ENCODE data around the gene DERA. TPM values are rescaled to one million over a fixed set of nuclear protein-coding genes. Genes with fewer than 3 reads are reported as not detected.

The DERA gene
- total and polyA plus RNA-seq, 2 of the 13 experiments (the other 11 are each of a cell fraction or from before 2014, with no cell fraction given): 24.0 to 51.3 TPM

DNA sequence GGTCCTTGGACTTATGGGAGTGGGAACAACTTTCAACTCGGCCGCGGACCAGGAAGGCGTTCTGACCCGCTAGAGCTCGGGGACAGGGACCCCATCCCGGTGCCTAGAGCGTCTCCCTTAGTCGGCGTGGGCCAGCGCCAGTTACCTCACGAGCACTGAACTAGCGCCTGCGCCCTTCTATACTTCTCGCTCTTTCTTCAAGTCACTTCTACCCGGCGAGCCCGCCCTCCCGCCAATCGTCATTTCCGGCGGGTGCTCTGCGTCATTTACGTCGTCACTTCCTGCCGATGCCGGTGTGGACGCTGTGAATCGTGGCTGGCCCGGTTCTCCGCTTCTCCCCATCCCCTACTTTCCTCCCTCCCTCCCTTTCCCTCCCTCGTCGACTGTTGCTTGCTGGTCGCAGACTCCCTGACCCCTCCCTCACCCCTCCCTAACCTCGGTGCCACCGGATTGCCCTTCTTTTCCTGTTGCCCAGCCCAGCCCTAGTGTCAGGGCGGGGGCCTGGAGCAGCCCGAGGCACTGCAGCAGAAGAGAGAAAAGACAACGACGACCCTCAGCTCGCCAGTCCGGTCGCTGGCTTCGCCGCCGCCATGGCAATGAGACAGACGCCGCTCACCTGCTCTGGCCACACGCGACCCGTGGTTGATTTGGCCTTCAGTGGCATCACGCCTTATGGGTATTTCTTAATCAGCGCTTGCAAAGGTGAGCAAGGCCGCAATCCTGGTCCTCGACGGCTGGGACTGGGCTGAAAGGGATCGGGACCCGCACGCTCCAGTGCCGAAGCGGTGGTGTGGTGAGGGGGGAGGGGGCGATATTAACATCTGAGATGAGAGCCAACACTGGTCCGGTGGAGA lies 28.8 kb upstream of the DERA start, which contains the start of gene STRAP (continued):
- TF ChIP-seq, protein P1, sequence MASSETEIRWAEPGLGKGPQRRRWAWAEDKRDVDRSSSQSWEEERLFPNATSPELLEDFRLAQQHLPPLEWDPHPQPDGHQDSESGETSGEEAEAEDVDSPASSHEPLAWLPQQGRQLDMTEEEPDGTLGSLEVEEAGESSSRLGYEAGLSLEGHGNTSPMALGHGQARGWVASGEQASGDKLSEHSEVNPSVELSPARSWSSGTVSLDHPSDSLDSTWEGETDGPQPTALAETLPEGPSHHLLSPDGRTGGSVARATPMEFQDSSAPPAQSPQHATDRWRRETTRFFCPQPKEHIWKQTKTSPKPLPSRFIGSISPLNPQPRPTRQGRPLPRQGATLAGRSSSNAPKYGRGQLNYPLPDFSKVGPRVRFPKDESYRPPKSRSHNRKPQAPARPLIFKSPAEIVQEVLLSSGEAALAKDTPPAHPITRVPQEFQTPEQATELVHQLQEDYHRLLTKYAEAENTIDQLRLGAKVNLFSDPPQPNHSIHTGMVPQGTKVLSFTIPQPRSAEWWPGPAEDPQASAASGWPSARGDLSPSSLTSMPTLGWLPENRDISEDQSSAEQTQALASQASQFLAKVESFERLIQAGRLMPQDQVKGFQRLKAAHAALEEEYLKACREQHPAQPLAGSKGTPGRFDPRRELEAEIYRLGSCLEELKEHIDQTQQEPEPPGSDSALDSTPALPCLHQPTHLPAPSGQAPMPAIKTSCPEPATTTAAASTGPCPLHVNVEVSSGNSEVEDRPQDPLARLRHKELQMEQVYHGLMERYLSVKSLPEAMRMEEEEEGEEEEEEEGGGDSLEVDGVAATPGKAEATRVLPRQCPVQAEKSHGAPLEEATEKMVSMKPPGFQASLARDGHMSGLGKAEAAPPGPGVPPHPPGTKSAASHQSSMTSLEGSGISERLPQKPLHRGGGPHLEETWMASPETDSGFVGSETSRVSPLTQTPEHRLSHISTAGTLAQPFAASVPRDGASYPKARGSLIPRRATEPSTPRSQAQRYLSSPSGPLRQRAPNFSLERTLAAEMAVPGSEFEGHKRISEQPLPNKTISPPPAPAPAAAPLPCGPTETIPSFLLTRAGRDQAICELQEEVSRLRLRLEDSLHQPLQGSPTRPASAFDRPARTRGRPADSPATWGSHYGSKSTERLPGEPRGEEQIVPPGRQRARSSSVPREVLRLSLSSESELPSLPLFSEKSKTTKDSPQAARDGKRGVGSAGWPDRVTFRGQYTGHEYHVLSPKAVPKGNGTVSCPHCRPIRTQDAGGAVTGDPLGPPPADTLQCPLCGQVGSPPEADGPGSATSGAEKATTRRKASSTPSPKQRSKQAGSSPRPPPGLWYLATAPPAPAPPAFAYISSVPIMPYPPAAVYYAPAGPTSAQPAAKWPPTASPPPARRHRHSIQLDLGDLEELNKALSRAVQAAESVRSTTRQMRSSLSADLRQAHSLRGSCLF (CRISPR knock-in tag; IDR thresholded peaks at IDR 0.05; ENCODE audit: borderline replicate concordance): 0 out of 2 replicates have a peak, but pooled peaks have one; percentile 52
- TF ChIP-seq ZBED4 (CRISPR knock-in tag; IDR thresholded peaks at IDR 0.05; ENCODE audit: borderline replicate concordance) (peak; percentile 69; the same call in 1 of the 2 replicates), ZNF296 (CRISPR knock-in tag; conservative IDR thresholded peaks at IDR 0.05) (peak; percentile 59; the same call in 1 of the 2 replicates), NPAS2 (CRISPR knock-in tag; IDR thresholded peaks at IDR 0.05; ENCODE audit: borderline replicate concordance) (0 out of 2 replicates have a peak, but pooled peaks have one; percentile 39), SNAPC2 (CRISPR knock-in tag; IDR thresholded peaks at IDR 0.05) (no peak), CREB3 (CRISPR knock-in tag; IDR thresholded peaks at IDR 0.05) (no peak), CEBPB (IDR thresholded peaks at IDR 0.05; ENCODE audit: borderline replicate concordance, low read depth, low read length) (peak; percentile 59; the same call in 1 of the 2 replicates), ARNT (IDR thresholded peaks at IDR 0.05) (no peak), ZNF432 (CRISPR knock-in tag; IDR thresholded peaks at IDR 0.05; ENCODE audit: borderline replicate concordance) (no peak), ZNF33B (CRISPR knock-in tag; IDR thresholded peaks at IDR 0.05) (no peak), AKAP8 (CRISPR knock-in tag; IDR thresholded peaks at IDR 0.05) (no peak), NFKBIZ (CRISPR knock-in tag; IDR thresholded peaks at IDR 0.05) (no peak; the same call in 1 of the 2 replicates), GLMP (CRISPR knock-in tag; IDR thresholded peaks at IDR 0.05; ENCODE audit: borderline replicate concordance) (no peak)
- TF ChIP-seq, protein P2, sequence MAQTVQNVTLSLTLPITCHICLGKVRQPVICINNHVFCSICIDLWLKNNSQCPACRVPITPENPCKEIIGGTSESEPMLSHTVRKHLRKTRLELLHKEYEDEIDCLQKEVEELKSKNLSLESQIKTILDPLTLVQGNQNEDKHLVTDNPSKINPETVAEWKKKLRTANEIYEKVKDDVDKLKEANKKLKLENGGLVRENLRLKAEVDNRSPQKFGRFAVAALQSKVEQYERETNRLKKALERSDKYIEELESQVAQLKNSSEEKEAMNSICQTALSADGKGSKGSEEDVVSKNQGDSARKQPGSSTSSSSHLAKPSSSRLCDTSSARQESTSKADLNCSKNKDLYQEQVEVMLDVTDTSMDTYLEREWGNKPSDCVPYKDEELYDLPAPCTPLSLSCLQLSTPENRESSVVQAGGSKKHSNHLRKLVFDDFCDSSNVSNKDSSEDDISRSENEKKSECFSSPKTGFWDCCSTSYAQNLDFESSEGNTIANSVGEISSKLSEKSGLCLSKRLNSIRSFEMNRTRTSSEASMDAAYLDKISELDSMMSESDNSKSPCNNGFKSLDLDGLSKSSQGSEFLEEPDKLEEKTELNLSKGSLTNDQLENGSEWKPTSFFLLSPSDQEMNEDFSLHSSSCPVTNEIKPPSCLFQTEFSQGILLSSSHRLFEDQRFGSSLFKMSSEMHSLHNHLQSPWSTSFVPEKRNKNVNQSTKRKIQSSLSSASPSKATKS (CRISPR knock-in tag; IDR thresholded peaks at IDR 0.05): no peak

Measured in HepG2 (cell line).